Activated CD8-positive, alpha-beta T cell treated with anti-CD3 and anti-CD28 coated beads for 36 hours (primary cell): ENCODE measurements around the gene GRK5. TPM values are rescaled to one million over a fixed set of nuclear protein-coding genes. Genes with fewer than 3 reads are reported as not detected.

Source experiments
- ATAC-seq: fragments of 200-7000 bp; cut with Tn5 transposase; one replicate; pipeline ENCODE4 v1.10.0; 2021; ENCODE audit warnings: mild to moderate bottlenecking, moderate library complexity
- CTCF ChIA-PET: fragments of 350-600 bp; sonication (Branson Sonifier 250); formaldehyde crosslinking; loops from one replicate; lab custom pipeline; 2021; ENCODE audit warnings: antibody characterized with exemption; lab: Charles Lee
- POLR2A ChIA-PET: fragments of 350-600 bp; sonication (Branson Sonifier 250); formaldehyde crosslinking; loops from one replicate; lab custom pipeline; 2021; ENCODE audit warnings: antibody characterized with exemption; lab: Charles Lee
- DNase-seq: peaks from one replicate; pipeline ENCODE4 v3.0.0-alpha.2; 2020
- H3K27ac Mint-ChIP-seq: one replicate; pipeline ENCODE4 v1.8.0; 2021; ENCODE audit warnings: mild to moderate bottlenecking, mixed read lengths
- H3K27me3 Mint-ChIP-seq: one replicate; pipeline ENCODE4 v1.8.0; 2021; ENCODE audit warnings: mixed read lengths
- H3K36me3 Mint-ChIP-seq: one replicate; pipeline ENCODE4 v1.8.0; 2021; ENCODE audit warnings: low read depth, mixed read lengths
- H3K4me1 Mint-ChIP-seq: one replicate; pipeline ENCODE4 v1.8.0; 2021; ENCODE audit warnings: low read depth, mixed read lengths
- H3K4me3 Mint-ChIP-seq: one replicate; pipeline ENCODE4 v1.8.0; 2021; ENCODE audit warnings: mild to moderate bottlenecking, moderate library complexity, mixed read lengths
- H3K9me3 Mint-ChIP-seq: one replicate; pipeline ENCODE4 v1.8.0; 2021; ENCODE audit warnings: mixed read lengths
- intact Hi-C: fragments of 100-400 bp; cut with micrococcal nuclease; formaldehyde crosslinking; loops from one replicate; pipeline ENCODE4 v1.10.0; 2022
- total RNA-seq, 2 experiments: library from RNA; stranded (reverse); gene quantifications; one replicate each; pipeline ENCODE4 v1.2.3, GENCODE V29; 2021
- TF ChIP-seq, protein P1 (sequence below): fragments of 200-600 bp; IDR thresholded peaks from one replicate; pipeline ENCODE4 v1.8.0; 2022; ENCODE audit warnings: antibody characterized with exemption, mild to moderate bottlenecking

The GRK5 gene
- total RNA-seq, 2 experiments from 2014 or later = 14.8 to 15.6 TPM

DNA sequence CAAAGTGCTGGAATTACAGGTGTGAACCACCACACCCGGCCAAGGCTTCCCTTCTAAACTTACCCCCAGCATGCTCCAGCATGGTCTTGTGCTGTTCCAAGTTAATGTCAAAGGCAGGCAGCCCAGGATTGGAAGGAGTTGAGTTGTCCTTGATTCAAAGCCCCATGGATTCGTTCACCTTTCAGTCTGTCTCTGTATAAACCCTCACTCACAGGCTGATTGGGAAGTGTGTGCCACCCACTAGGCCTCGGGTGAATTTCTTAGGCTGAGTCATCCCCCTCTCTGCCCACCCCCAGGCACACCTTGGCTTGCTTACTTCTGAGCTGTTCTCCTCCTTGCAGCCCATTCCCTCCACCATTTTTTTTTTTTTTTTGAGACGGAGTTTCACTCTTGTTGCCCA lies 15.5 kb upstream of the GRK5 start:
- peak; percentile 85 for ATAC-seq
- CTCF ChIA-PET = interaction anchor here (3.4 to 3.8 kb wide), 3 partner anchors 7 to 254 kb away, joined by 13 to 28 read pairs (median 21); partner anchors contain the start of gene GRK5
- no peaks in the 10 kb centered on the region for H3K27me3 Mint-ChIP-seq
- TF ChIP-seq, protein P1, sequence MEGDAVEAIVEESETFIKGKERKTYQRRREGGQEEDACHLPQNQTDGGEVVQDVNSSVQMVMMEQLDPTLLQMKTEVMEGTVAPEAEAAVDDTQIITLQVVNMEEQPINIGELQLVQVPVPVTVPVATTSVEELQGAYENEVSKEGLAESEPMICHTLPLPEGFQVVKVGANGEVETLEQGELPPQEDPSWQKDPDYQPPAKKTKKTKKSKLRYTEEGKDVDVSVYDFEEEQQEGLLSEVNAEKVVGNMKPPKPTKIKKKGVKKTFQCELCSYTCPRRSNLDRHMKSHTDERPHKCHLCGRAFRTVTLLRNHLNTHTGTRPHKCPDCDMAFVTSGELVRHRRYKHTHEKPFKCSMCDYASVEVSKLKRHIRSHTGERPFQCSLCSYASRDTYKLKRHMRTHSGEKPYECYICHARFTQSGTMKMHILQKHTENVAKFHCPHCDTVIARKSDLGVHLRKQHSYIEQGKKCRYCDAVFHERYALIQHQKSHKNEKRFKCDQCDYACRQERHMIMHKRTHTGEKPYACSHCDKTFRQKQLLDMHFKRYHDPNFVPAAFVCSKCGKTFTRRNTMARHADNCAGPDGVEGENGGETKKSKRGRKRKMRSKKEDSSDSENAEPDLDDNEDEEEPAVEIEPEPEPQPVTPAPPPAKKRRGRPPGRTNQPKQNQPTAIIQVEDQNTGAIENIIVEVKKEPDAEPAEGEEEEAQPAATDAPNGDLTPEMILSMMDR = no peak
- no peak overlapping the region for H3K4me3 Mint-ChIP-seq
- H3K4me1 Mint-ChIP-seq = peaks cover 22% of the 10 kb centered on the region
- H3K27ac Mint-ChIP-seq = no peak overlapping the region
- no peaks in the 10 kb centered on the region for H3K36me3 Mint-ChIP-seq
- intact Hi-C loops = no loop called here
- no peaks in the 10 kb centered on the region for H3K9me3 Mint-ChIP-seq
- POLR2A ChIA-PET = interaction anchor here (1.3 kb wide), 1 partner anchor 11 kb away, joined by 3 read pairs; no protein-coding TSS in a partner anchor
- DNase-seq = peak; percentile 37

DNA sequence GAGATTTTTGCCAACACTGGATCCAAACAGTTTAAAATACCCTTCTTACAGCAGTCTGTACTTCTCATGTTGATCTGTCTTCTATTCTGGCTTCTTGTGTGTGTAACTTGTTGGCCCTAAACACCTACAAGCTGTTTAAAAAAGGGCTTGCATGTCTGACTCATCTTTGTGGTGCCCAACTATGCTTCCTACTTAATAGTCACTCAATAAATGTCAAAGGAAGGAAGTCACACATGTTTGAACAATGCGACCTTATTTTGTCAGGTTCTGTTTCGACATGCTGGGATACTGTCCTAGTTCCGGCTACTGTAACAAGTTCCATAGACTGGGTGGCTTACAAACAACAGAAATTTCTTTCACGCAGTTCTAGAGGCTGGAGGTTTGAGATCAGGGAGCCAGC lies 9.4 kb upstream of the GRK5 start:
- H3K36me3 Mint-ChIP-seq = no peaks in the 10 kb centered on the region
- TF ChIP-seq, protein P1 = no peak
- no peak overlapping the region for H3K4me3 Mint-ChIP-seq
- H3K27me3 Mint-ChIP-seq = no peaks in the 10 kb centered on the region
- intact Hi-C loops = loop anchor here (2.0 kb wide), 1 partner anchor 219 kb away; no protein-coding TSS in a partner anchor
- DNase-seq = peak; percentile 24
- ChIA-PET CTCF (interaction anchor here (0.8 to 3.9 kb wide), 19 partner anchors 8 to 302 kb away, joined by 3 to 61 read pairs (median 6); partner anchors contain the start of gene GRK5), POLR2A (interaction anchor here (0.6 to 1.9 kb wide), 4 partner anchors 8 to 33 kb away, joined by 3 to 5 read pairs (median 4); partner anchors contain the start of gene GRK5)
- ATAC-seq = peak; percentile 82
- peaks cover 13% of the 10 kb centered on the region for H3K4me1 Mint-ChIP-seq
- H3K9me3 Mint-ChIP-seq = no peaks in the 10 kb centered on the region
- H3K27ac Mint-ChIP-seq = peak overlapping the region; percentile 77

DNA sequence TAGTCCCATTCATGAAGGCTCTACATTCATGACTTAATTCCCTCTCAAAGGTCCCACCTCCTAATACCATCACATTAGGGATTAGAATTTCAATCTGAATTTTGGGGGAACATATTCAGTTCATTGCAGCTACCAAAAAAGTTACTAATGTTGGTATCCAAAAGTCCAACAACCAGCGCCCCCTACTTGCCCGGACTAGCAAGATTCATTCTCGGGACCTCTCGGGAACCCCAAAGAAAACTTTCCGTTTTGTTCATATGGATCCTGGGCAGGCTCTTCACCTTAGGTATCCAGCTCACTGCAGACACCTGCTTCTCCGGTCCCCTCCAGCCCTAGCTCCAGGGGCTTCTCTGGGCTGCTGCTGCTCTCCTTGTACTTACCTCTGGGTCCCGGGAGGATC lies 8.9 kb upstream of the GRK5 start:
- H3K27ac Mint-ChIP-seq = peak overlapping the region; percentile 77
- TF ChIP-seq, protein P1 = peak; percentile 53
- H3K4me1 Mint-ChIP-seq = peaks cover 13% of the 10 kb centered on the region
- ChIA-PET CTCF (interaction anchor here (0.8 to 3.9 kb wide), 30 partner anchors 8 to 394 kb away, joined by 3 to 61 read pairs (median 4); partner anchors contain the start of gene GRK5), POLR2A (interaction anchor here (0.6 to 1.9 kb wide), 4 partner anchors 8 to 34 kb away, joined by 3 to 5 read pairs (median 4); partner anchors contain the start of gene GRK5)
- DNase-seq (peak; percentile 63), ATAC-seq (peak; percentile 9)
- H3K9me3 Mint-ChIP-seq = no peaks in the 10 kb centered on the region
- no peaks in the 10 kb centered on the region for H3K27me3 Mint-ChIP-seq
- intact Hi-C loops = loop anchor here (2.0 kb wide), 1 partner anchor 218 kb away; no protein-coding TSS in a partner anchor
- H3K36me3 Mint-ChIP-seq = no peaks in the 10 kb centered on the region
- no peak overlapping the region for H3K4me3 Mint-ChIP-seq

DNA sequence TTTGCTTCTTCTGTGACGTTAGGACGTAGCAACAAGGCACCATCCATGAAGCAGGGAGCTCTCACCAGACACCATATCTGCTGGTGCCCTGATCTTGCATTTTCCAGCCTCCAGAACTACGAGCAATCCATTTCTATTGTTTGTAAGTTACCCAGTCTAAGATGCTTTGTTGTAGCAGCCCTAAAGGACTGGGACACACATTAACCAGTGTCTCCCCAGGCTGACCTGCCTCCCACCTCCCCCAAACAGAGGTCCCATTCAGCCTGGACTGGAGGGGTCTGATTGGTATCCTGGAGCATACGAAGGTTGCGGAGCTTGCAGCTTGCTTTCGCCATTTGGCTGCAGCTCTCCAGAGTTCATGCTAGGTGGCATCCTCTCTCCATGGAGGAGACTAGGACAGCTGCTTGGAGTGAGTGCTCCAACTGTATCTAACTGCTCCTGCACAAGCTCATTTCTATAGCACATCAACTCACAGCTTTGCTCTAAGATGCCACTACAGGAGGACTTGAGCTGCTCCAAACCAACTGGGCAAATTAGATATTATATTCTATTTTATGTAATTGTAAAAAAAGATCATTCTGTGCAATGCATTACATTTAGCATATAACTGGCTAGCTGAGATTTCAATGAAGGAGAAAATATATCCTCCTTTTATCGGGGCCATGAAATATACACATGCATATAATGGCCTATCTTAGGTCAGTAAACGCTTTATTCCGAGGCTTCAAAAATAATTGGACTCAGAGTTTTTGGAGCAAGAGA lies 8.0 kb upstream of the GRK5 start:
- peaks cover 13% of the 10 kb centered on the region for H3K4me1 Mint-ChIP-seq
- H3K4me3 Mint-ChIP-seq = no peak overlapping the region
- ChIA-PET CTCF (interaction anchor here (0.6 to 3.9 kb wide), 44 partner anchors 9 to 393 kb away, joined by 3 to 61 read pairs (median 4); partner anchors contain the start of genes GRK5 and RGS10), POLR2A (interaction anchor here (1.3 to 1.9 kb wide), 2 partner anchors 7 to 9 kb away, joined by 5 read pairs; partner anchors contain the start of gene GRK5)
- peak; percentile 79 for ATAC-seq
- H3K36me3 Mint-ChIP-seq = no peaks in the 10 kb centered on the region
- intact Hi-C loops = loop anchor here (2.0 kb wide), 1 partner anchor 217 kb away; no protein-coding TSS in a partner anchor
- H3K27ac Mint-ChIP-seq = no peak overlapping the region
- no peaks in the 10 kb centered on the region for H3K9me3 Mint-ChIP-seq
- TF ChIP-seq, protein P1 = peak; percentile 48
- peak; percentile 58 for DNase-seq
- no peaks in the 10 kb centered on the region for H3K27me3 Mint-ChIP-seq
